ENCODE data around the gene TRAPPC11. TPM values are rescaled to one million over a fixed set of nuclear protein-coding genes. Genes with fewer than 3 reads are reported as not detected.

TRAPPC11 gene
- total RNA-seq, 4 donors from 2014 or later = 30.3 to 41.7 (median 34.0) TPM

- TF ChIP-seq POLR2A (IDR thresholded peaks at IDR 0.05) = no peak
- TF ChIP-seq, protein P1, sequence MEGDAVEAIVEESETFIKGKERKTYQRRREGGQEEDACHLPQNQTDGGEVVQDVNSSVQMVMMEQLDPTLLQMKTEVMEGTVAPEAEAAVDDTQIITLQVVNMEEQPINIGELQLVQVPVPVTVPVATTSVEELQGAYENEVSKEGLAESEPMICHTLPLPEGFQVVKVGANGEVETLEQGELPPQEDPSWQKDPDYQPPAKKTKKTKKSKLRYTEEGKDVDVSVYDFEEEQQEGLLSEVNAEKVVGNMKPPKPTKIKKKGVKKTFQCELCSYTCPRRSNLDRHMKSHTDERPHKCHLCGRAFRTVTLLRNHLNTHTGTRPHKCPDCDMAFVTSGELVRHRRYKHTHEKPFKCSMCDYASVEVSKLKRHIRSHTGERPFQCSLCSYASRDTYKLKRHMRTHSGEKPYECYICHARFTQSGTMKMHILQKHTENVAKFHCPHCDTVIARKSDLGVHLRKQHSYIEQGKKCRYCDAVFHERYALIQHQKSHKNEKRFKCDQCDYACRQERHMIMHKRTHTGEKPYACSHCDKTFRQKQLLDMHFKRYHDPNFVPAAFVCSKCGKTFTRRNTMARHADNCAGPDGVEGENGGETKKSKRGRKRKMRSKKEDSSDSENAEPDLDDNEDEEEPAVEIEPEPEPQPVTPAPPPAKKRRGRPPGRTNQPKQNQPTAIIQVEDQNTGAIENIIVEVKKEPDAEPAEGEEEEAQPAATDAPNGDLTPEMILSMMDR (IDR thresholded peaks at IDR 0.05) = no peak
- H3K4me3 ChIP-seq (ENCODE audit: low read depth, poor library complexity, severe bottlenecking) = no peak overlapping the region
- DNase-seq (ENCODE audit: low spot score in 2 of 2) = no peak
- intact Hi-C loops (cut with DNase I; ENCODE audit: low total_unique reads) = loop anchor here (2.0 kb wide), 1 partner anchor 44 kb away; no protein-coding TSS in a partner anchor
Measured at GRCh38 chr4:183691006-183691405, 31.9 kb downstream of the TRAPPC11 start.

DNA sequence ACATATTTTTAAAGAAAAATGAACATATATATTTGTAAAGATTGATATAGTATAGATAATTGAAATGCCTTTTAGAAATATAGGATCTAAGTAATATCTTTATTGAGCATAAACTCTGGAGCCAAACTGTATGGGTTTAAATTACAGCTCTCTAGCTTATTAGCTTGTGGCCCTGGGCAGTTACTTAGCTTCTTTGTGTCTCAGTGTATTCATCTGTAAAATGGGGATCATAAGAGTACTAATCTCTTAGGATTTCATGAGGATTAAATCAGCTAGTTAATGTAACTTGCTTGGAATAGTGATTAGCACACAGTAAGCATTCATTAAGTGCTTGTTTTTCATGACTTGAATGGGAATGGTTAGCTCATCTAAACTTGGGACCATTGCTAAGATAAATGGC is 32.8 kb downstream of the TRAPPC11 start:
- H3K4me3 ChIP-seq (ENCODE audit: low read depth, poor library complexity, severe bottlenecking) = no peak overlapping the region
- TF ChIP-seq, protein P1 (IDR thresholded peaks at IDR 0.05) = no peak
- no peak for TF ChIP-seq POLR2A (IDR thresholded peaks at IDR 0.05)
- intact Hi-C loops (cut with DNase I; ENCODE audit: low total_unique reads) = loop anchor here (2.0 kb wide), 1 partner anchor 45 kb away; no protein-coding TSS in a partner anchor
- DNase-seq (ENCODE audit: low spot score in 2 of 2) = no peak

DNA sequence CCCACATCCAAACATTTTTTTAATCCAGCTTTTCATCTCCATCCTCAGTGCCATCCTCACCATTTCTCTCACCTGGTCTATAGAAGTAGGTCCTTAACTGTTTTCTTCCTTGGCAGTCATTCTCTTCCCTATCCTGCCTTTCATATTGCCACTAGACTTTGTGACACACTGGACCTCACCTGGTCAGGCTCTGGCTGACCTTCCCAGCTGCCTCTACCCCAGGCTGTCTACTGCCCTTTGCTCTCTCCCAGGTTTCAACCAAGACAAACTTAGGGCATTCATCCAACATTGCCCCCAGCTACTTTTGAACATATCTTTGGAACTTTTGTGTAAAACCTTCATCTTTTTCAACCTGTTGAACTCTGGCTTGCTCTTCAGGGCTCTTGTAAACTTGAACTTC is 39.8 kb downstream of the TRAPPC11 start:
- intact Hi-C loops (cut with DNase I; ENCODE audit: low total_unique reads) = no loop called here
- H3K4me3 ChIP-seq (ENCODE audit: low read depth, poor library complexity, severe bottlenecking) = no peak overlapping the region
- DNase-seq (ENCODE audit: low spot score in 2 of 2) = no peak
- no peak for TF ChIP-seq POLR2A (IDR thresholded peaks at IDR 0.05)
- TF ChIP-seq, protein P1 (IDR thresholded peaks at IDR 0.05) = no peak

DNA sequence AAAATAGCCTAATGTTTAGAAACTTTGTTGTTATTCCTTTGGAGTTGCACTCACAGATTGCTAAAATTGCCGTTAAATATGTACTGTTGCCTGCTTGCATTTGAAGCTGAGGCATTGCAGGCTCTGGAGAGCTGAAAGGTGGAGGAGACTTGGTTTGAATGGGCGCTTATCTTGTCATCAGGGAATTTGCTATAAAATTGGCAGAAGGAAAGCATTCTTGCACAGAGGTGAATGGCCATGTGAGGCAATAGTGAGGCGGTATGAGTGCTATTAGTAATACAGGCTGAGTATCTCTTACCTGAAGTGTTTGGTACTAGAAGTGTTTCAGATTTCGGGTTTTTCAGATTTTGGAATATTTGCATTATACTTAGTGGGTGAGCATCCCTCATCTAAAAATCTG is 41.3 kb downstream of the TRAPPC11 start:
- 74% methylated on average over 4 of the region's 4 CpGs for WGBS, 2 donors
- TF ChIP-seq POLR2A (IDR thresholded peaks at IDR 0.05) = no peak
- TF ChIP-seq, protein P1 (IDR thresholded peaks at IDR 0.05) = no peak
- no peak for DNase-seq (ENCODE audit: low spot score in 2 of 2)
- H3K4me3 ChIP-seq (ENCODE audit: low read depth, poor library complexity, severe bottlenecking) = no peak overlapping the region
- intact Hi-C loops (cut with DNase I; ENCODE audit: low total_unique reads) = no loop called here

DNA sequence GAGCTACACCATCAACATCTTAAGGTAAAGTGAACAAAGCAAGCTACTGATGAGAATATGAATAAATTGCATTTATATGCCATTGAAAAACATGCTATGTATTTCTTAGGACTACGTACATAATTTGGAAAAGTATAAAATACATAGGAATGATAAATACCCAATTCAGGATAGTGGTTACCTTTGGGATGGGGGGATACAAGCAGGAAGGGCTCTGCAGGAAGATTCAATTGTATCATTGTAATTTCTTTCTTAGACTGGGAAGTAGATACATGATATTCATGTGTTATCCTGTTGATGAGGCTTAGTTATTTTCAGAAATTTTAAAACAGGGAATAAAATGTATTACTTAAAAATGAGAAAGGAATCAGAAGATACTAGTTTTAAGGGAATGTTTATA is 43.4 kb downstream of the TRAPPC11 start:
- no peak for DNase-seq (ENCODE audit: low spot score in 2 of 2)
- intact Hi-C loops (cut with DNase I; ENCODE audit: low total_unique reads) = no loop called here
- no peak overlapping the region for H3K4me3 ChIP-seq (ENCODE audit: low read depth, poor library complexity, severe bottlenecking)
- WGBS, 2 donors = 67 to 100% methylated on average over 1 of the region's 1 CpG
- no peak for TF ChIP-seq POLR2A (IDR thresholded peaks at IDR 0.05)
- TF ChIP-seq, protein P1 (IDR thresholded peaks at IDR 0.05) = no peak

DNA sequence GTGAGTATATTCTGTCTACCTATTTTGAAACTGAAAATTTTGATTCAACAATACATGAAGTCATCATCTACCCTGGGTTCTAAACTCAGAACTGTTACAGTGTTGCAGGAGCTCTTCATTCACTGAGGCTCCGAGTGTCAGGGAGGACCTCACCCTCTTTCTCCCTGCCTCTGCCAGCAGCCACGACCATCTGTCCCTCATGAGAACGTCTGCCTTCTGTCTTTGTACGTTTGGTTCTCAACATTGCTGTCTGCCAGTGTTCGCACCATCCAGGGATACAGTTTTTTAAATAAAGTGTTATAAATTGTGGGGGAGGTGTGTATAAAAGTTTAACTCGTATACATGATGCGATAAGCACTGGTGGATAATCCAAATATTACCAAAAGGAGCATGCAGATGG is 55.5 kb downstream of the TRAPPC11 start:
- intact Hi-C loops (cut with DNase I; ENCODE audit: low total_unique reads) = no loop called here
- DNase-seq (ENCODE audit: low spot score in 2 of 2) = no peak
- no peak overlapping the region for H3K4me3 ChIP-seq (ENCODE audit: low read depth, poor library complexity, severe bottlenecking)
- TF ChIP-seq, protein P1 (IDR thresholded peaks at IDR 0.05) = no peak
- WGBS, 2 donors = 72 to 83% methylated on average over 7 of the region's 7 CpGs
